A172 (cell line): ENCODE measurements around the gene CXCL8. TPM values are rescaled to one million over a fixed set of nuclear protein-coding genes. Genes with fewer than 3 reads are reported as not detected.
"Not testable (repeated sequence)": the region's sequence is repeated elsewhere in the genome, so short reads cannot be mapped to it uniquely, and the experiment has no call there.

Experiments
- DNase-seq: peaks from one replicate; pipeline ENCODE4 v3.0.0-alpha.2; 2015; ENCODE audit warnings: low spot score
- total RNA-seq: library from RNA; depleted of rRNA; stranded (reverse); fragments of >200 nt; shearing (Covaris generic); gene quantifications from 2 replicates; pipeline ENCODE4 v1.2.3, GENCODE V29; 2014

CXCL8 gene
- total RNA-seq, 1 experiment from 2014 or later: 0.09 TPM

GRCh38 chr4:73743795-73744194 is 3.4 kb downstream of the CXCL8 start:
- no peak for DNase-seq

- no peak for DNase-seq
Measured at GRCh38 chr4:73744203-73744602, 3.8 kb downstream of the CXCL8 start.

GRCh38 chr4:73750730-73751129 is 10.4 kb downstream of the CXCL8 start:
- DNase-seq: no peak

GRCh38 chr4:73751166-73751565 is 10.8 kb downstream of the CXCL8 start:
- DNase-seq: no peak

GRCh38 chr4:73751830-73752229 is 11.5 kb downstream of the CXCL8 start:
- DNase-seq: no peak

- no peak for DNase-seq
Measured at GRCh38 chr4:73752424-73752823, 12.1 kb downstream of the CXCL8 start.

- no peak for DNase-seq
Measured at GRCh38 chr4:73753215-73753614, 12.8 kb downstream of the CXCL8 start.

- no peak for DNase-seq
Measured at GRCh38 chr4:73754934-73755333, 14.6 kb downstream of the CXCL8 start.

GRCh38 chr4:73759357-73759756 is 19.0 kb downstream of the CXCL8 start:
- DNase-seq: no peak

GRCh38 chr4:73761856-73762255 is 21.5 kb downstream of the CXCL8 start:
- DNase-seq: no peak

- DNase-seq: no peak
Measured at GRCh38 chr4:73762409-73762808, 22.0 kb downstream of the CXCL8 start.

GRCh38 chr4:73763877-73764276 is 23.5 kb downstream of the CXCL8 start:
- DNase-seq: no peak

GRCh38 chr4:73764513-73764912 is 24.1 kb downstream of the CXCL8 start:
- DNase-seq: no peak

GRCh38 chr4:73765296-73765695 is 24.9 kb downstream of the CXCL8 start:
- no peak for DNase-seq

GRCh38 chr4:73770917-73771316 is 30.5 kb downstream of the CXCL8 start:
- DNase-seq: no peak

GRCh38 chr4:73772363-73772762 is 32.0 kb downstream of the CXCL8 start:
- no peak for DNase-seq

- not testable (repeated sequence) for DNase-seq
Measured at GRCh38 chr4:73774406-73774805, 34.0 kb downstream of the CXCL8 start.

- DNase-seq: peak; percentile 3
Measured at GRCh38 chr4:73776321-73776729, 36.0 kb downstream of the CXCL8 start.

GRCh38 chr4:73777612-73778011 is 37.2 kb downstream of the CXCL8 start:
- no peak for DNase-seq

- no peak for DNase-seq
Measured at GRCh38 chr4:73780243-73780642, 39.9 kb downstream of the CXCL8 start.

GRCh38 chr4:73780834-73781233 is 40.5 kb downstream of the CXCL8 start:
- DNase-seq: no peak

- DNase-seq: no peak
Measured at GRCh38 chr4:73788411-73788810, 48.0 kb downstream of the CXCL8 start.
